HEK293 (cell line): Measurements from ENCODE around the gene TMEM256.
A peak's percentile ranks its signal among the peaks of the same experiment; 100 is the strongest.
"Not testable (repeated sequence)": the region's sequence is repeated elsewhere in the genome, so short reads cannot be mapped to it uniquely, and the experiment has no call there.

Source experiments
- CTCF ChIA-PET: fragments of 350-600 bp; formaldehyde crosslinking; extraction: SDS; loops from one replicate; lab custom pipeline; 2021; ENCODE audit warnings: antibody characterized with exemption; lab: Yijun Ruan, JAX
- POLR2A ChIA-PET: fragments of 300-600 bp; formaldehyde crosslinking; extraction: SDS; loops from one replicate; lab custom pipeline; 2020; ENCODE audit warnings: antibody characterized with exemption, inconsistent platforms; lab: Yijun Ruan, JAX
- H3K27ac ChIP-seq: fragments of 200-500 bp; sonication (Bioruptor generic); 2 replicates; pipeline ENCODE4 v1.5.1; 2014; ENCODE audit warnings: low read depth, low read length, control low read depth, inconsistent platforms; ENCODE audit errors: extremely low read depth
- H3K36me3 ChIP-seq, 2 experiments: fragments of 200-500 bp in 1 of 2; sonication (Bioruptor generic) in 1 of 2; 1 replicate in 1 of 2; 2 replicates in 1 of 2; pipeline ENCODE4 v1.5.1; 2014 to 2017; ENCODE audit warnings: inconsistent platforms in 2 of 2, low read length in 2 of 2; ENCODE audit not compliant: control insufficient read depth in 2 of 2, insufficient read depth in 1 of 2
- H3K4me1 ChIP-seq: fragments of 200-500 bp; sonication (Bioruptor generic); 2 replicates; pipeline ENCODE4 v1.5.1; 2014; ENCODE audit warnings: mild to moderate bottlenecking, low read length, inconsistent platforms; ENCODE audit not compliant: control insufficient read depth, insufficient read depth
- H3K4me3 ChIP-seq: 2 replicates; pipeline ENCODE4 v1.5.1; 2011; ENCODE audit warnings: low read depth, mild to moderate bottlenecking, control low read depth, low read length, moderate library complexity
- H3K9me3 ChIP-seq: fragments of 200-500 bp; sonication (Bioruptor generic); 2 replicates; pipeline ENCODE4 v1.5.1; 2014; ENCODE audit warnings: low read depth, low read length, inconsistent platforms; ENCODE audit not compliant: control insufficient read depth, insufficient read depth
- HOXD13 ChIP-seq: sonication (generic); formaldehyde crosslinking; IDR thresholded peaks from 2 replicates; pipeline ENCODE4 v1.8.0; 2022; ENCODE audit warnings: missing genetic modification reagents, borderline replicate concordance
- PRDM2 ChIP-seq: fragments of 450-650 bp; formaldehyde crosslinking; IDR thresholded peaks from 2 replicates; pipeline ENCODE4 v1.5.1; 2016; ENCODE audit warnings: missing biosample characterization, missing genetic modification characterization, borderline replicate concordance
- SP2 ChIP-seq: fragments of 450-650 bp; formaldehyde crosslinking; IDR thresholded peaks from 2 replicates; pipeline ENCODE4 v1.5.1; 2016; ENCODE audit warnings: missing biosample characterization, missing genetic modification characterization
- ZFP69B ChIP-seq: fragments of 450-650 bp; formaldehyde crosslinking; IDR thresholded peaks from 2 replicates; pipeline ENCODE4 v1.5.1; 2016; ENCODE audit warnings: missing biosample characterization, missing genetic modification characterization
- ZNF16 ChIP-seq: fragments of 450-650 bp; formaldehyde crosslinking; IDR thresholded peaks from 2 replicates; pipeline ENCODE4 v1.5.1; 2016; ENCODE audit warnings: low read depth, missing biosample characterization, missing genetic modification characterization
- ZNF18 ChIP-seq: fragments of 450-650 bp; formaldehyde crosslinking; IDR thresholded peaks from 2 replicates; pipeline ENCODE4 v1.5.1; 2016; ENCODE audit warnings: missing biosample characterization, missing genetic modification characterization
- ZNF280D ChIP-seq: fragments of 450-650 bp; formaldehyde crosslinking; IDR thresholded peaks from 2 replicates; pipeline ENCODE4 v1.5.1; 2016; ENCODE audit warnings: missing biosample characterization, missing genetic modification characterization
- ZNF366 ChIP-seq: fragments of 450-650 bp; formaldehyde crosslinking; conservative IDR thresholded peaks from 2 replicates; pipeline ENCODE4 v1.5.1; 2016; ENCODE audit warnings: missing biosample characterization, missing genetic modification characterization
- ZNF580 ChIP-seq: fragments of 450-650 bp; formaldehyde crosslinking; IDR thresholded peaks from 2 replicates; pipeline ENCODE4 v1.5.1; 2016; ENCODE audit warnings: missing biosample characterization, missing genetic modification characterization
- ZNF629 ChIP-seq: fragments of 450-650 bp; formaldehyde crosslinking; IDR thresholded peaks from 2 replicates; pipeline ENCODE4 v1.5.1; 2017; ENCODE audit warnings: missing biosample characterization, missing genetic modification characterization
- ZNF776 ChIP-seq: fragments of 450-650 bp; formaldehyde crosslinking; IDR thresholded peaks from 2 replicates; pipeline ENCODE4 v1.5.0; 2017; ENCODE audit warnings: missing biosample characterization, missing genetic modification characterization, borderline replicate concordance

TMEM256 gene

GRCh38 chr17:7368599-7368994, 35.3 kb downstream of the TMEM256 start:
- H3K9me3 ChIP-seq, H3K27ac ChIP-seq, H3K4me3 ChIP-seq, POLR2A ChIA-PET, H3K36me3 ChIP-seq, H3K4me1 ChIP-seq: not testable (repeated sequence)
- TF ChIP-seq ZNF366 (tag by site-specific recombination) = 0 out of 2 replicates have a peak, but pooled peaks have one; percentile 17
- CTCF ChIA-PET = interaction anchor here (0.9 to 1.5 kb wide), 5 partner anchors 13 to 305 kb away, joined by 3 to 11 read pairs (median 4); no protein-coding TSS in a partner anchor

- ChIA-PET CTCF (interaction anchor here (0.9 to 1.5 kb wide), 6 partner anchors 12 to 306 kb away, joined by 3 to 11 read pairs (median 4); partner anchors contain the start of gene TMEM256), POLR2A (no interaction called here)
- H3K9me3 ChIP-seq = no peaks in the 10 kb centered on the region
- no peak overlapping the region for H3K27ac ChIP-seq
- H3K36me3 ChIP-seq = no peaks in the 10 kb centered on the region
- no peak for TF ChIP-seq ZNF776 (tag by site-specific recombination)
- TF ChIP-seq ZNF16 (tag by site-specific recombination) = no peak
- TF ChIP-seq ZFP69B = no peak
- TF ChIP-seq ZNF18 (tag by site-specific recombination) = no peak
- TF ChIP-seq HOXD13 (CRISPR knock-in tag) = no peak
- TF ChIP-seq PRDM2 (tag by site-specific recombination) = no peak
- no peak for TF ChIP-seq SP2 (tag by site-specific recombination)
- no peak for TF ChIP-seq ZNF580 (tag by site-specific recombination)
- TF ChIP-seq ZNF280D = no peak
- no peak for TF ChIP-seq ZNF629
- H3K4me3 ChIP-seq = no peak overlapping the region
- no peaks in the 10 kb centered on the region for H3K4me1 ChIP-seq
Observed at GRCh38 chr17:7367918-7368598, 35.8 kb downstream of the TMEM256 start.
